GM19099 (cell line): Measurements from ENCODE around the gene C17orf50.

ENCODE experiments used
- POLR2A ChIP-seq: IDR thresholded peaks from 3 replicates; pipeline ENCODE4 v1.6.1; 2011; ENCODE audit warnings: low read depth; ENCODE audit not compliant: insufficient read length; ENCODE audit errors: extremely low read depth

The C17orf50 gene

DNA sequence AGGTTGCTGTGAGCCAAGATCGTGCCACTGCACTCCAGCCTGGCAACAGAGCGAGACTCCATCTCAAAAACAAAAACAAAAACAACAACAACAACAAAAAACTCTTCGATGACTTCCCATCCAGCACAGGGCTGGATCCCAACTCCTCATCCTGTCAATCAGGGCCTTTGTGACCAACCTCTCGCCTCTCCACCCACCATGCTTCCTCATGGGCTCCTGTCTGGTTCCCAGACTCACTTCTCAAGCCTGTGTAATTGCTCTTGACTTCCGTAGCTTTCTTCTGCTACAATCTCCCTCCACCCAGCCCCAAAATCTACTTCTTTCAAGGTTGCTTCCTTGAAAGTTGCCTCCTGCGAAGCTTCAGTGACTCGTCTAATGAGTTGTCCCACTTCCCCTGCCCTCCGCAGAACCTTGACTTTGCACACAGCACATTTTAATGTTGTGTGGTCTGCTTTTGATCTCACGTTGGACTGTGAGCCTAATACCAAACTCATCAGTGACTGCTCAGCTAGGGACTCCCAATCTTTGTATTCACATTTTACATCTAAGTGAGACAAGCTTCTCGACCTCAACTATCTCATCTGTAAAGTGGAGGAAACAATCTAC is 30.2 kb upstream of the C17orf50 start:
- TF ChIP-seq POLR2A, result no peak

DNA sequence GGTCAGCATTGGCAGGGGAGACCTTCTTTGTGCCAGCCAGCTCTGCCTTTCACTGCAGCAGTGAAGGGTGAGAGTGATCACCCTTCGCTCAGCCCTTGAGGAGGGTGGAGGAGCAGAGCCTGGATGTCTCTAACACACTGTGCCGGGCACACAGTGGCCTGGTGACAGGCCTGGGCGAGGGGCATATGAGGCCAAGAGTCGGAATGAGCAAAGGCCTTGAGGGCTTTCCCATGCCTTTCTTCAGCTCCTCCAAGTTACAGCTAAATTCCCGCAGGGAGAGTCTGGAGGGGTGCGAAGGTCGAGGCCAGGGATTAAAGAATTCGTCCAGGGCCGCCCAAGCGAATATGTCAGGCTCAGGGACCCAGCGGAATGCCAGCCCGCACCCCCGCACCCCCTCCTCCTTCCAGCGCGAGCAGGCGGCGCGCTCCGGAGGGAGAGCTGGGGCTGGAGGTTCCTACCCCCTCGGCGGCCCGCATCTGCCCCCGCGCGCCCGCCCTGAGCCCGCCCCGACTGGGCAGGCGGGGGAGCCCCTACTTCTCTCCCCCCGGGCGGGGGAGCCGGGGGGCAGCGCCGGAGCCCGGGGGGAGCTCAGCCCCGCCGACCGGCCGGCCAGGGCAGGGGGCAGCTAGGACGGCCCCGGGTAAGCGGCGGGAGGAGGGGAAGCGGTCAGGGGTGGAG is 29.3 kb upstream of the C17orf50 start, which contains the start of gene RASL10B:
TSS of gene RASL10B (plus strand) at position 401 of the 678 bp plus-strand sequence. CDS start 3,546 bp downstream, outside the sequence.
- no peak for TF ChIP-seq POLR2A

DNA sequence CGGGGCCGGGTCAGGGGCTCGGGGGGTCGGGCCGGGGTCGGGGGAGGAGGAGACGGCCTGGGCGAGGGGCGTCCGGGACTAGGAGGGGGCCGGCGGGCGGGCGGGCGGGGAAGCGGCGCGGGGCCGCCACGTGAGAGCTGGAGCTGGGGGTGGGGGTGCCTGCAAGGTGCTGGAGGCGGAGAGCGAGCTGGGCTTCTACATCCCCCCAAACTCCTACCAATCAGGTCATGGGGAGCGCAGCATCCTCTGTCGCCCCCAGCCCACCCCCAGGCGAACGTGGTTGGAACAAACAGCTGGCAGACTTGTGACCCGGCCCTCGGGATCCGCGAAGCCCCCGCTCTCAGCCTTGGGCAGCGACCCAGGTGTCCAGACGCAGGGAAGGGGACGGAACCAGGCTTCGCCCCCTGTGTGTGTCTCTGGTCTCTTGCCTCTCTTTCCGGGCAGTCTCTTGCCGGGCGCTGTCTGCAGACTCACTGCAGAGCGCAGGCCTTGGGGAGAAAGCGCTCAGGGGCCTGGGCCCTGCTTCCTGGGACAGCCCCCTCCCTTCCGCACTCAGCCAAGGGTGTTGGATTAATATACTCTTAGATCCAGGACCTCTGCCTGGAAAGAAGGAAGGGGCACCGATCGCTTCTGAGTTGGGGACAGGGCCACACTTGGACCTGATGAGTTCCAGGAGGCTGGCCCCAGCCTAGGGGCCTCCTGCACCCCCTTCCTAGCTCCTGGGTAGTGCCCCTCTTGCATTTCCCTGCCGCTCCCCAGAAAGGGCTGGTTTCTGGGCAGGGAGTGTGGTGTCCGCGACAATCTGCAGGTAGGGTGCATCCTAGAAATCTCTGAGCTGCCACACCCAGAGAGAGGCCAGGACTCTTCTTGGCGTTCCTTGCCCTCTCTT is 28.5 kb upstream of the C17orf50 start:
- TF ChIP-seq POLR2A, result no peak

DNA sequence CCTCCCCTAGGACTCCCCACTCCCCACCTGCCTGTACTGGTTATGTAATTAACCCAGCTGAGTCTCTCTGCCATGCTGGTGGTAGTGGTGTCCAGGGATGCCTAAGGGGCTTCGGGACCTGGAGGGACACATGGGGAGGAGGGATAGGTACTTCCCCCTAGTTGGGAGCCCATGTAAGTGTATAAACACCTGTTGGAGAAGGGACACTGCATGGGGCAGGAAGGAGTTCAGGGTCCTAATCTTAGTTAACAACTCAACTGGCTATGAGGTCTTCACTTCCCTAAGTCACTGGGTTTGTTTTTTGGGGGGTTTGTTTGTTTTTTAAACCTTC is 27.9 kb upstream of the C17orf50 start:
- no peak for TF ChIP-seq POLR2A

DNA sequence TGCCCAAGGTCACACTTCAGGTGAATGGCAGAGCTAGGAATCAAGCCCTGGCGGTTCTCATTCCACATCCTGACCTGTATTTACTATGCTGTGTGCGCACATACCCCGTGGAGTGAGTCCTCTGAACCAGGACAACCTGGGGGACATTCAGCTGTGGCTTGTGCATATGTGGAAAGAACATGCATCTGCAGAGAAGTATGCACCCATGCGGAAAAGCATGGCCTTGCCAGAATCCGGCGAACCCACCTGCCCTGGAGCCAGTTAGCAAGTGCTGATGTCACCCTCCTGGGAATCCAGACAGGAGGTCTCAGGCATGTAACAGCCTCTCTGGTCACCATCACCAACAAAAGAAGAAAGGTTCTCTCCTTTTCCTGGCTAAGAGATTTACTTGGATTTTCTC is 27.3 kb upstream of the C17orf50 start:
- no peak for TF ChIP-seq POLR2A

DNA sequence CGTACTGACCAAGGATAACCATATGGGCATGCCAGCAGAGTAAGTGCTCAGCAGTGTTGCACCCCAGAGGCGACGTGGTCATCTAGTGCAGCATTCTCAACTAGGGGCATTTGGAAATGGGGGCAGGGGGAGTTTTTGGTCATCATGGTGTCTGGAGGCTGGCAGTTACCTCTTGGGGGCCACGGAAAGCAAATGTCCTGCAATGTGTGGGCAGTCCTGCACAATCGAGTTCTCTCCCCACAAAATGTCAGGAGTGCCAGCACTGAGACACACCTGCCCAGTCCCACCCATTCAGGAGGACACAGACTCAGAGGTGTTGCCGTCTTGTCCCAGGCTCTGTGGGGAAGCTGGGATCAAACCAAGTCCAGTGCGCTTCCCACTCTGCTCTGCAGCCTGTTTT is 26.3 kb upstream of the C17orf50 start:
- no peak for TF ChIP-seq POLR2A

DNA sequence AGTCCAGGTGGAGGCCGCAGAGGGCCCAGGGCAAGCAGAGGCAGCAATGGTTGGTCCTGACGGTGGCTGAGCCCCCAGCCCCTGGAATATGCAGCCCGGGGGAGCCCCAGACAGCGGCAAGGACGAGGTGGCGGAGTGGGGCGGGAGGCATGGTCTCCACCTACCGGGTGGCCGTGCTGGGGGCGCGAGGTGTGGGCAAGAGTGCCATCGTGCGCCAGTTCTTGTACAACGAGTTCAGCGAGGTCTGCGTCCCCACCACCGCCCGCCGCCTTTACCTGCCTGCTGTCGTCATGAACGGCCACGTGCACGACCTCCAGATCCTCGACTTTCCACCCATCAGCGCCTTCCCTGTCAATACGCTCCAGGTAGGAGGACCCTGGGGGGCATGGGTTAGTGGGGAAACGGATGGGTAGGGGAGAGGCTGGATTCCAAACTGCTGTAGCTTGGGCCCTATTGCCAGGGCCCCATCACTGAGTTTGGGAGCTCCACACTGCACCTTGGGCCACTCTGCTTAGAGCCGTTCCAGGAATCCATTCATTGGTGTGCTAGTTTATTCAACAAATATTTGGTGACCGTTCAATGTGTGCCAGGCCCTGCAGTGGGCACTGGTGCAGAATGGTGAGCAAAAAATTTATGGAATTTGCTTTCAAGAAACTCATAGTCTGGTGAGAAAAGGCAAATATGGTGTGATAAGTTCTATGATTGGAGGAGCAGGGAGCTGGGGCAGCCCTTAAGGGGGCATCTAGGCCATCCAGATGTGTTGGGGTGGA is 25.5 kb upstream of the C17orf50 start:
- TF ChIP-seq POLR2A, result no peak

DNA sequence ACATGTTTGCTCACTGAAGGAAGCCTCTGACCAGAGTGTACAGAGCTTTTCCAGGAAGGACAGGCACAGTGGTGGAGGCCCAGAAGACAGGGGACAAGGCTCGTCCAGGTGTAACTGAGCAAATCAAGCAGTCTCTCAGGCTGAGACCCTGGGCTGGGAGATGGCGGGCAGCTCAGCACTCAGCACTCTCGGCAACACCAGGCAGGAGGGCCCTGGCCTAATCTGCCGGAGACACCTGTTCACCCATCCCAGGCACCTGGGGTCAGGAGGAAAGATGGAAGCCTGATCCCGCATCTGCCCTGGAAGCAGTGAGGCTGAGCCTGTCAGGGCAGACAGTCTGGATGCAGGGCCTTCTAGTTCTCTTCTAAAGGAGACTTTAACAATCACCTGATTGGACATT is 24.5 kb upstream of the C17orf50 start:
- TF ChIP-seq POLR2A, result no peak

DNA sequence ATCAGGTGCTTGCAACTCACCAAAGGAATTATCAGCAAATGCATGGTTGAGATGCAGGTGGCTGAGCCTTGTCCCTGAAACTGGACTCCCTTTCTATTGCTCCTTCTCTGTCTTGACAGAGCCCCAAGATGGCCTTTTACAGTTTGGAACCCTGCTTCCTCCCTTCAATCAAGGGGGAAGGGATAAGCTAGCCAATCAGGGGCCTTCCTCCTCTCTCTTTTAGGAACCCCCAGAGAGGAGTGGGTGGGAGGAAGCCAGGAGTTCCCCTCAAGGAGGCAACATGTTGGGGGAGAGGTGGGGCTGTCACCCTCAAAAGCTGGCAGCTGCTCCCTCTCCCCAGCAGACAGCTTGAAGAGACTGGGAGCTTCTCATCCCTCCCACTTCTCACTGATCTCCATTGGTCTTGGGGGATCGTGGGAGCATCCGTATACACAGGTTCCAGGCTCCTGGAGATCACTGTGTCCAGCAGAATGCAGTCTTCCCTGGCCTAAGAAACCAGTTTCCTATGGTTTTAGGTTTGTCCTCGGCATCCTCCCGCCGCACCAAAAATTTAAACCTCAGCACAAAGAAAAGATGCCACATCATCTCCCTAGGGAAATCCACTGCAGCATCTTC is 22.1 kb upstream of the C17orf50 start:
- TF ChIP-seq POLR2A, result no peak

DNA sequence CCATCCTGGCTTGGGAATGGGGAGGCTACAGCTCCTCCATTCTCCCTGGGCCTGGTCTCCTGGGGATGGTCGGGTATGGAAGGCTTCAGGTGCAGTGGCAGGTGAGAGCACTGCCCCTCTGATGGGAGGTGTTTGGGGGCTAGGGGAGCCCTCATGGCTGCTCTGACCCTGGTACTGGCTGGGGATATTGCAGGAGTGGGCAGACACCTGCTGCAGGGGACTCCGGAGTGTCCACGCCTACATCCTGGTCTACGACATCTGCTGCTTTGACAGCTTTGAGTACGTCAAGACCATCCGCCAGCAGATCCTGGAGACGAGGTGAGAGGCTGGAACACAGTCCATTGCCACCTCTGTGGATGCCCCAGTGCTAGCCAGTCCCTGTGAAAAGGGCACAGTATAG is 20.5 kb upstream of the C17orf50 start:
- TF ChIP-seq POLR2A, result no peak

DNA sequence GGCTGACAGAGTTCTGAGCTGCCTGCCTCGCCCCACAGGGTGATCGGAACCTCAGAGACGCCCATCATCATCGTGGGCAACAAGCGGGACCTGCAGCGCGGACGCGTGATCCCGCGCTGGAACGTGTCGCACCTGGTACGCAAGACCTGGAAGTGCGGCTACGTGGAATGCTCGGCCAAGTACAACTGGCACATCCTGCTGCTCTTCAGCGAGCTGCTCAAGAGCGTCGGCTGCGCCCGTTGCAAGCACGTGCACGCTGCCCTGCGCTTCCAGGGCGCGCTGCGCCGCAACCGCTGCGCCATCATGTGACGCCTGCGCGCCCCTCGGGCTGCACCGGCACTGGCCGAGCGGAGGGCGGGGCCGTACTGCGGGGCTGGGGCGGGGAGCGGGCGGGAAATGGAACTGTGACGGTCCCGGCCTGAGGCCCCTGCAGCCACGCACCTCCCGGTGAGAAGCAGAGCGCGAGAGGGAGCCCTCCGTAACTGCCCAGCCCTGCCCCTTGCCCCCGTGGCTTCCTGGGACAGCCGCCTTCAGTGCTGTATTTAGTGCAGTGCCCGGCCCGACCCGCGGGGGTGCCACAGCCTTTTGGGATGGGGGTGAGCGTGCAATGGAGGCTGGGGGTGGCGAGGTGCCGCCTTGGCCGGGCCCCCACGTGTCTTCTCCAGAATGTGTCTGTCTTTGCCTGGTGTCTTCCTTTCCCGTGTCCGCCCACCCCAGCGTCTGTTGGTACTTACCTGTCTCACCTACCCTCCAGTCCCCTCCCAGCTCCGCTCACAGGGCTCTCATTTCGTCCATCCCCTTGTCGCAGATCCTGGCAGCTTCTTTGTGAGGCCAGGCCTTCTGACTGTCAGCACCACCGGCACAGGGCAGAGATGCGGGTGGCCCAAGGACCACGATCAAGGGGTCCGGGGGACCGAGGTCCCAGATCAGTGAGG is 19.4 kb upstream of the C17orf50 start:
- TF ChIP-seq POLR2A, result no peak

DNA sequence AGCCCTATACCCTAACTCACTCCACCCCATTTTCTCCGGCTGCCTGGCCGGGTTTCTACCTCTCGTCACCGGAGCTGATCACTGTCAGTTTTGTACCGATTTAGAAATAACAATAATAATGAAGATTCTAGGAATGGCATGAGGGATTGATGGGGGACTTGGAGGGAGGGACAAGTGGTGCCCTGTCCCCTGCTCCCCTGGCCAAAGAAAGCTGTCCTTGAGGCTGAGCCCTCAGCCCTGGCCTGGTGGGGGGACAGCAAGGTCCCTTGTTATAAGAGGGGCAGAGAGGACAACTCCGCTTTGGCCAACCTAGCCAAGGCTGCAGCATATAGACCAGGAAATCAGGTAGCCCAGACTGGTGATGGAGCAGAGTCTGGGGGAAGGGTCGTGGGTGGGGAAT is 18.2 kb upstream of the C17orf50 start:
- no peak for TF ChIP-seq POLR2A

DNA sequence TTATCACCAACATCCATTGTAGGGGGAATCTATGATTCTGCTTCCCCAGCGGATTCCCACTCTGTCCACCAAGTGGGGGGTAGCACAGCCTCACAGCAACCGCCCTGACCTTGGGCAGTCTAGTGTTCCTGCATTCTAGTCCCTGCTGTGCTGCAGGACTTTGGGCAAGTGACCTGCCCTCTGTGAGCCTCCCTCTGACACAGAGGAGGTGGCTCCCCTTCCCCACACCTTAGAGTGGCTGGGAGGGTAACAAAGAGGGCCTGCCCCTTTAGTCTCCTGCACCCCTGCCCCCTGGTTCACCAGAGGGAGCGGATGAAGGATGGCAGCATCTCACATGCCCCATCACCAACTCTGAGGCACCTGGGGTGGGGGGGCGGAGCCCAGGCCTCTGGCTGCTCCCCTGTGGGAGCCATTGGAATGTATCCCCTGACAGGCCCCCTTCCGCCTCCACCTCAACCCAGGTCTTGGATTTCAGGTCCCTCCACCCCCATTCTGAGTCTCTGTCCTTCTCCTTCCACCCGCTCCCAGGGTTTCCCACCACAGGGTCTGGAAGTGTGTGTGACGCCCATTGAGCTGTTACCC is 17.7 kb upstream of the C17orf50 start:
- no peak for TF ChIP-seq POLR2A
